Measurements from ENCODE around the gene PLPPR2.
A peak's percentile ranks its signal among the peaks of the same experiment; 100 is the strongest.
"Not testable (repeated sequence)": the region's sequence is repeated elsewhere in the genome, so short reads cannot be mapped to it uniquely, and the experiment has no call there.

Gene PLPPR2

GRCh38 chr19:11340099-11340467 lies 15.1 kb upstream of the PLPPR2 start:
- not testable (repeated sequence) for DNase-seq

DNA sequence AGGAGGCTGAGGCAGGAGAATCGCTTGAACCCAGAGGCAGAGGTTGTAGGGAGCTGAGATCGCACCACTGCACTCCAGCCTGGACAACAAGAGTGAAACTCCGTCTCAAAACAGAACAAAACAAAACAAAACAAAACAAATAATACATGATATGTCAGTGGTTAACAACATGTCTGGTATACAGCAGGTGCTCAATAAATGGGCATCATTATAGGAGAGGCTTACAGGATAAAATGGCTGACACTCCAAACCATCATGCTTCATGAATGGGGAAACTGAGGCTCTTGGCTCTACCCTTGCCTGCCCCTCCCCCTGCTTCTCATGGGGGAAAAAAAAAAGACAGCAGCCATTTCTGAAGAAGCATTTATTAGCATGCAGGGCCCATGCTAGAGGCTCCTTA lies 12.8 kb upstream of the PLPPR2 start:
- no peak for DNase-seq

- DNase-seq: no peak
Observed at GRCh38 chr19:11345122-11345803, 10.0 kb upstream of the PLPPR2 start.

- peak; percentile 99 for DNase-seq
Observed at GRCh38 chr19:11346104-11346940, 8.9 kb upstream of the PLPPR2 start, which contains the start of the genes CCDC159 and TMEM205. TSS of gene CCDC159 (plus strand) at chr19:11346519. CDS start at chr19:11346607, 88 bp downstream. TSS of gene TMEM205 (minus strand) at chr19:11346268. CDS start at chr19:11345619, 649 bp downstream.

- DNase-seq: no peak
Observed at GRCh38 chr19:11347546-11348039, 7.6 kb upstream of the PLPPR2 start.

DNA sequence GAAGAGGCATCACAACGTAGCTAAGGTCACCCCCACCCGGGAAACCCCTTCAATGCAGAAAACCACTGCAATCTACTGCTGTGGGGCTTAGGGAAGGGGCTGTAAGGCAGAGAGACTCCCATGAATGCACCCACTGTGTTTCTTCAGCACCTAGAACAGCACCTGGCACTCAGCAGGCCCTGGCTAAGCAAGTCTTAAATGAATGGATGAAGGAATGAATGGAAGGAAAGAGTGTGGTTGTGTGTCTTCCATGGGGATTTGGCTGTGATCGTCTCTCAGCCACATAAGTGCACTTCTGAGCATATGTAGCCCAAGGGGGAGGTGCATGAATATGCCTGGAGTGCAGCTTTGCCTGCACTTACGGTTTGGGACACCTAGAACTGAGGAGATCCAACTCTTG lies 6.1 kb upstream of the PLPPR2 start:
- no peak for DNase-seq

GRCh38 chr19:11354102-11354501 lies 1.1 kb upstream of the PLPPR2 start:
- DNase-seq: not testable (repeated sequence)

GRCh38 chr19:11356074-11356397 lies 804 bp downstream of the PLPPR2 start:
- no peak for DNase-seq

- DNase-seq: no peak
Observed at GRCh38 chr19:11356676-11357550, 1.7 kb downstream of the PLPPR2 start.

GRCh38 chr19:11359421-11359820 lies 4.2 kb downstream of the PLPPR2 start:
- DNase-seq: no peak

- no peak for DNase-seq
Observed at GRCh38 chr19:11361037-11361770, 6.0 kb downstream of the PLPPR2 start.

DNA sequence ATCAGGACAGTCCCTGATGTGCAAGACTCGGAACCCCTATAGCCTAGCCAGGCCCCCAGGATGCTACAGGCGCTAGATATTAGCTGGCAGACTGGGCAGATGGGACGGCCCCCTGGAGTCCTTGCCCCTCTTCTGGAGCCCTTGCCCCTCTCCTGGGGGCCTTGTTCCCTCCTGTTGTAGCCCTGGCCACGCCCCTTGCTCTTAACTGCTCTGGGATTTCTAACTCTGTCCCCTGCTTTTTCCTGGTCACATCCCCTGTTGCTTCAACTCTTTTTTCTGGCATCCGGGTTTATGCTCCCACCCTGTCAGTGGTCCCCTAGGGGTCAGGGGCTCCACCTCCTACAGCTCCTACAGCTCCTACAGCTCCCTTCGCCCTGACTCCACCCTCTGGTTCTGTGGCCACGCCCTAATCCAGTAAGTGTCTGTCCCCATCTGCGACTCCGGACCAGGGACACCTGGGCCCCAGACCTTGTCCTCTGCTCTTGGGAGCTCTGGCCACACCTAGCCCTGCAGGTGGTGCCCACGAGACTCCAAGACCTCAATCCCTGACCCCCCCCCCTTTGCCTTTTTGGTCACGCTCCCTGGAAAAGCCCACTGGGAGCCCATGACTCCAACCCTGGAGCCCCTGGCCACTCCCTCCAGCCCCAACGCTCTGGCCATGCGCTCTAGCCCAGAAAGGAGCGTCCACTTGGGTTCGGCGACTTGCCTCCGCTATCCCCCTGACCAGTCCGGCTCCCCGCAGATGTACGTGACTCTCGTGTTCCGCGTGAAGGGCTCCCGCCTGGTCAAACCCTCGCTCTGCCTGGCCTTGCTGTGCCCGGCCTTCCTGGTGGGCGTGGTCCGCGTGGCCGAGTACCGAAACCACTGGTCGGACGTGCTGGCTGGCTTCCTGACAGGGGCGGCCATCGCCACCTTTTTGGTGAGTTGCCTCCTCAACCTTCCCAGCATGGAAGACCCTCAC lies 6.8 kb downstream of the PLPPR2 start:
- no peak for DNase-seq

DNA sequence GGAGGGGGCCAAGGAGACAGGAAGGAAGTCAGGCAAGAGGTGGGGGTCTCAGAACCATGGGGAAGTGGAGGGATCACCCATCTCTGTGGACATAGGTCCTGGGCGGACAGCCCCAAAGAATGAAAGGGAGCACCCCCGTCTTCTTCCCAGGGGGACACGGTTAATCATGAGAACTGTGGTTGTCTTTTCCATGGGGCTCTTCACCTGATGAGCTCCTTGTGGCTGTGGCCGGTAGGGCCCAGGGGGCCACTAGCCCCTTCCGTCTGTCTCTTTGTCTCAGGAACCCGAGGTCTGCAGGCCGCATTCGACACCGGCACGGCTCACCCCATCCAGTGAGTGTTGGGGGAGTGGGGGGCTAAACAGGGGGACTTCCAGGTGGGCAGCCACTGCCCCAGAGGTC lies 8.6 kb downstream of the PLPPR2 start:
- no peak for DNase-seq

GRCh38 chr19:11364296-11364904 lies 9.2 kb downstream of the PLPPR2 start:
- no peak for DNase-seq

DNA sequence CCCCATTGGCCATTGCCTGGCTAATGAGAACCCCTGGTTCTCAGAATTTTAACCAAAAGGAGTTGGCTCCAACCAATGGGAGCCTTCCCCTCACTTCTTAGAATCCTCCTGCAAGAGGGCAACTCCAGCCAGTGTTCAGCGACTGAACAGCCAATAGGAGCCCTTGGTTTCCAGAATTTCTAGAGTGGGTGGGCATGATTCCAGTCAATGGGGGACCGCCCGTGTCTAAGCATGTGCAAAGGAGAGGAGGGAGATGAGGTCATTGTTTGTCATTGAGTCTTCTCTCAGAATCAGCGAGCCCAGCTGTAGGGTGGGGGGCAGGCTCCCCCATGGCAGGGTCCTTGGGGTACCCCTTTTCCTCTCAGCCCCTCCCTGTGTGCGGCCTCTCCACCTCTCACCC lies 9.7 kb downstream of the PLPPR2 start:
- no peak for DNase-seq

GRCh38 chr19:11365557-11366117 lies 10.4 kb downstream of the PLPPR2 start:
- DNase-seq: no peak

DNA sequence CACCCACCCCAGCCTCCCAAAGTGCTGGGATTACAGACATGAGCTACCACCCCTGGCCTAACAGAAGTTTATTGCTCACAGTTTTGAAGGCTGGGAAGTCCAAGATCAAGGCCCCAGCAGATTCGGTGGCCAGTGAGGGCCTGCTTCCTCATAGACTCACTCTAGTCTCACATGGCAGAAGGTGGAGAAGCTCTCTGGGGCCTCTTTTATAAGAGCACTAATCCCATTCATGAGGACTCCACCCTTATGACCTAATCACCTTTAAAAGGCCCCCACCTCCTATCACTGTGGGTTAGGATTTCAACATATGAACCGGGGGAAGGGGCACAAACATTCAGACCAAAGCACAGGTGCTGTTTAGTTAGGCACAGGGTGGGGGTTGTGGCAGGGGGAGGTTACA lies 12.3 kb downstream of the PLPPR2 start:
- no peak for DNase-seq

GRCh38 chr19:11370744-11371143 lies 15.5 kb downstream of the PLPPR2 start:
- no peak for DNase-seq

- peak; percentile 81 for DNase-seq
Observed at GRCh38 chr19:11373166-11373884, 18.1 kb downstream of the PLPPR2 start.
